ENCODE measurements around the gene ZC3HAV1. TPM values are rescaled to one million over a fixed set of nuclear protein-coding genes. Genes with fewer than 3 reads are reported as not detected.

ZC3HAV1 gene
- 20.7 and 30.5 TPM in 2 replicates for total RNA-seq (ENCODE audit: low replicate concordance)
- long read RNA-seq, full-length matches to known transcripts: 20 of 51 reads
- long read RNA-seq, partial matches to known transcripts: 20 of 51 reads
- long read RNA-seq, other reads (novel, unspliced or antisense): 11 of 51 reads

- Mint-ChIP-seq H3K4me3 (peak within 1 kb of the TSS; percentile 94), H3K27ac (peak within 1 kb of the TSS; percentile 72), H3K4me1 (ENCODE audit: unreplicated experiment) (peaks cover 12% of the 10 kb centered on the region), H3K36me3 (no peaks in the 10 kb centered on the region), H3K9me3 (no peaks in the 10 kb centered on the region), H3K27me3 (peaks cover 41% of the 10 kb centered on the region)
- peak; percentile 75 for DNase-seq (ENCODE audit: extremely low spot score, unreplicated experiment)
- peak; percentile 61 for TF ChIP-seq CTCF (conservative IDR thresholded peaks at IDR 0.05)
These were observed at the start of gene ZC3HAV1 for GRCh38 chr7:139109188-139109982. ZC3HAV1 (minus strand) TSS chr7:139109720; CDS start chr7:139109331, 389 bp downstream.

GRCh38 chr7:139153832-139154231, 44.3 kb upstream of the ZC3HAV1 start:
- H3K4me1 Mint-ChIP-seq (ENCODE audit: unreplicated experiment): no peaks in the 10 kb centered on the region
- H3K9me3 Mint-ChIP-seq: no peaks in the 10 kb centered on the region
- H3K36me3 Mint-ChIP-seq: peaks cover 4% of the 10 kb centered on the region
- H3K27ac Mint-ChIP-seq: no peak overlapping the region
- no peak for TF ChIP-seq CTCF (conservative IDR thresholded peaks at IDR 0.05)
- H3K27me3 Mint-ChIP-seq: no peaks in the 10 kb centered on the region
- no peak for DNase-seq (ENCODE audit: extremely low spot score, unreplicated experiment)
- H3K4me3 Mint-ChIP-seq: no peak overlapping the region

GRCh38 chr7:139152149-139152548, 42.6 kb upstream of the ZC3HAV1 start:
- Mint-ChIP-seq H3K27me3 (no peaks in the 10 kb centered on the region), H3K4me1 (ENCODE audit: unreplicated experiment) (no peaks in the 10 kb centered on the region), H3K36me3 (peaks cover 4% of the 10 kb centered on the region), H3K27ac (no peak overlapping the region), H3K4me3 (no peak overlapping the region), H3K9me3 (no peaks in the 10 kb centered on the region)
- DNase-seq (ENCODE audit: extremely low spot score, unreplicated experiment): no peak
- TF ChIP-seq CTCF (conservative IDR thresholded peaks at IDR 0.05): no peak

GRCh38 chr7:139139150-139139549, 29.6 kb upstream of the ZC3HAV1 start:
- H3K4me1 Mint-ChIP-seq (ENCODE audit: unreplicated experiment): no peaks in the 10 kb centered on the region
- DNase-seq (ENCODE audit: extremely low spot score, unreplicated experiment): no peak
- H3K9me3 Mint-ChIP-seq: no peaks in the 10 kb centered on the region
- no peak overlapping the region for H3K27ac Mint-ChIP-seq
- TF ChIP-seq CTCF (conservative IDR thresholded peaks at IDR 0.05): no peak
- no peak overlapping the region for H3K4me3 Mint-ChIP-seq
- H3K27me3 Mint-ChIP-seq: no peaks in the 10 kb centered on the region
- peaks cover 12% of the 10 kb centered on the region for H3K36me3 Mint-ChIP-seq

GRCh38 chr7:139133335-139134139, 24.0 kb upstream of the ZC3HAV1 start:
- peaks cover 15% of the 10 kb centered on the region for H3K27me3 Mint-ChIP-seq
- H3K36me3 Mint-ChIP-seq: no peaks in the 10 kb centered on the region
- H3K9me3 Mint-ChIP-seq: no peaks in the 10 kb centered on the region
- H3K4me3 Mint-ChIP-seq: peak overlapping the region; percentile 94
- peak; percentile 87 for DNase-seq (ENCODE audit: extremely low spot score, unreplicated experiment)
- peaks cover 16% of the 10 kb centered on the region for H3K4me1 Mint-ChIP-seq (ENCODE audit: unreplicated experiment)
- H3K27ac Mint-ChIP-seq: peak overlapping the region; percentile 84
- no peak for TF ChIP-seq CTCF (conservative IDR thresholded peaks at IDR 0.05)
